KMS-11 (cell line): ENCODE results near the gene CHMP4A.
A peak's percentile ranks its signal among the peaks of the same experiment; 100 is the strongest.
"Not testable (repeated sequence)": the region's sequence is repeated elsewhere in the genome, so short reads cannot be mapped to it uniquely, and the experiment has no call there.

ENCODE experiments used
- H2AFZ ChIP-seq: fragments of 200-600 bp; sonication (generic); 2 replicates; pipeline ENCODE4 v1.6.1; 2016; ENCODE audit warnings: antibody characterized with exemption, mixed run types, low read depth
- H3K27ac ChIP-seq: fragments of 200-600 bp; sonication (generic); 2 replicates; pipeline ENCODE4 v1.6.1; 2016; ENCODE audit warnings: mild to moderate bottlenecking, mixed run types
- H3K27me3 ChIP-seq: fragments of 200-600 bp; sonication (generic); 2 replicates; pipeline ENCODE4 v1.6.1; 2017; ENCODE audit warnings: mild to moderate bottlenecking, low read depth, mixed run types, moderate library complexity; ENCODE audit not compliant: insufficient read depth
- H3K36me3 ChIP-seq: fragments of 200-600 bp; sonication (generic); 2 replicates; pipeline ENCODE4 v1.6.1; 2017; ENCODE audit warnings: mild to moderate bottlenecking, mixed run types; ENCODE audit not compliant: insufficient read depth
- H3K4me1 ChIP-seq: fragments of 200-600 bp; sonication (generic); 2 replicates; pipeline ENCODE4 v1.6.1; 2016; ENCODE audit warnings: mild to moderate bottlenecking, low read depth, mixed run types; ENCODE audit not compliant: poor library complexity, severe bottlenecking
- H3K4me2 ChIP-seq: fragments of 200-600 bp; sonication (generic); 2 replicates; pipeline ENCODE4 v1.7.0; 2016; ENCODE audit warnings: mild to moderate bottlenecking, mixed run types
- H3K4me3 ChIP-seq: fragments of 200-600 bp; sonication (generic); IDR thresholded peaks from 2 replicates; pipeline ENCODE4 v1.6.1; 2017; ENCODE audit warnings: low read depth, low read length, mixed read lengths; ENCODE audit not compliant: insufficient read depth
- H3K79me2 ChIP-seq: fragments of 200-600 bp; sonication (generic); 2 replicates; pipeline ENCODE4 v1.6.1; 2016; ENCODE audit warnings: low read depth, mixed run types; ENCODE audit not compliant: insufficient read depth
- H3K9ac ChIP-seq: fragments of 200-600 bp; sonication (generic); 2 replicates; pipeline ENCODE4 v1.6.1; 2016; ENCODE audit warnings: mild to moderate bottlenecking, mixed run types
- H4K20me1 ChIP-seq: fragments of 200-600 bp; sonication (generic); 2 replicates; pipeline ENCODE4 v1.6.1; 2016; ENCODE audit warnings: mild to moderate bottlenecking, mixed run types; ENCODE audit not compliant: insufficient read depth
- TF ChIP-seq, protein P1 (sequence below): fragments of 200-600 bp; sonication (generic); conservative IDR thresholded peaks from 2 replicates; pipeline ENCODE4 v1.6.1; 2017; ENCODE audit warnings: low read depth, mild to moderate bottlenecking, antibody characterized with exemption, low read length, moderate library complexity, mixed read lengths

Gene CHMP4A

GRCh38 chr14:24219080-24219479 lies 5.8 kb upstream of the CHMP4A start:
- Histone ChIP-seq H3K4me3 (no peak overlapping the region), H3K4me2 (no peak overlapping the region), H3K36me3 (no peaks in the 10 kb centered on the region), H3K27ac (no peak overlapping the region), H3K4me1 (peaks cover 16% of the 10 kb centered on the region), H3K9ac (no peak overlapping the region), H4K20me1 (no peaks in the 10 kb centered on the region), H3K79me2 (peaks cover 5% of the 10 kb centered on the region; the same call in 1 of the 2 replicates), H3K27me3 (no peaks in the 10 kb centered on the region), H2AFZ (no peak overlapping the region)
- TF ChIP-seq, protein P1, sequence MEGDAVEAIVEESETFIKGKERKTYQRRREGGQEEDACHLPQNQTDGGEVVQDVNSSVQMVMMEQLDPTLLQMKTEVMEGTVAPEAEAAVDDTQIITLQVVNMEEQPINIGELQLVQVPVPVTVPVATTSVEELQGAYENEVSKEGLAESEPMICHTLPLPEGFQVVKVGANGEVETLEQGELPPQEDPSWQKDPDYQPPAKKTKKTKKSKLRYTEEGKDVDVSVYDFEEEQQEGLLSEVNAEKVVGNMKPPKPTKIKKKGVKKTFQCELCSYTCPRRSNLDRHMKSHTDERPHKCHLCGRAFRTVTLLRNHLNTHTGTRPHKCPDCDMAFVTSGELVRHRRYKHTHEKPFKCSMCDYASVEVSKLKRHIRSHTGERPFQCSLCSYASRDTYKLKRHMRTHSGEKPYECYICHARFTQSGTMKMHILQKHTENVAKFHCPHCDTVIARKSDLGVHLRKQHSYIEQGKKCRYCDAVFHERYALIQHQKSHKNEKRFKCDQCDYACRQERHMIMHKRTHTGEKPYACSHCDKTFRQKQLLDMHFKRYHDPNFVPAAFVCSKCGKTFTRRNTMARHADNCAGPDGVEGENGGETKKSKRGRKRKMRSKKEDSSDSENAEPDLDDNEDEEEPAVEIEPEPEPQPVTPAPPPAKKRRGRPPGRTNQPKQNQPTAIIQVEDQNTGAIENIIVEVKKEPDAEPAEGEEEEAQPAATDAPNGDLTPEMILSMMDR = no peak

GRCh38 chr14:24216876-24217275 lies 3.6 kb upstream of the CHMP4A start:
- H3K9ac ChIP-seq, H2AFZ ChIP-seq, H3K27me3 ChIP-seq, H4K20me1 ChIP-seq, H3K36me3 ChIP-seq, H3K4me2 ChIP-seq, H3K4me3 ChIP-seq: not testable (repeated sequence)
- peaks cover 10% of the 10 kb centered on the region; the same call in 1 of the 2 replicates for H3K79me2 ChIP-seq
- H3K27ac ChIP-seq = peak overlapping the region; percentile 58; the same call in 1 of the 2 replicates
- peaks cover 22% of the 10 kb centered on the region for H3K4me1 ChIP-seq

DNA sequence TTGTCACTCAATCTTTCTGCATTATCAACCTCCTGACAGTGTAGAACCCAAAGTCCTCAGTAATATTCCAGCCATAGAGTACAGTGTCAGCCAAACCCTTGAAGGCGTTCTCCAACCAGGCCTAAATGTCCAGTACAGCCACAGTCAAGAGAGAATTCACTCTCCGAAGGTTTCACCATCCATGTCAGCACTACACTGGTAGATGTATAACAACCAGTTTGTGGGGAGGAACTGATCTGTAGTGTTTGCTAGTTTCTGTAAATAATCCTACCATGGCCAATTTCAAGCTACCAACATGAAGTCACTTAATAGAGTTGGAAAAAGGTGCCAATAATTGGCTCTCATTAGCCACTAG lies 3.0 kb upstream of the CHMP4A start:
- TF ChIP-seq, protein P1 = no peak
- Histone ChIP-seq H3K27ac (peak overlapping the region; percentile 58; the same call in 1 of the 2 replicates), H3K9ac (no peak overlapping the region)

DNA sequence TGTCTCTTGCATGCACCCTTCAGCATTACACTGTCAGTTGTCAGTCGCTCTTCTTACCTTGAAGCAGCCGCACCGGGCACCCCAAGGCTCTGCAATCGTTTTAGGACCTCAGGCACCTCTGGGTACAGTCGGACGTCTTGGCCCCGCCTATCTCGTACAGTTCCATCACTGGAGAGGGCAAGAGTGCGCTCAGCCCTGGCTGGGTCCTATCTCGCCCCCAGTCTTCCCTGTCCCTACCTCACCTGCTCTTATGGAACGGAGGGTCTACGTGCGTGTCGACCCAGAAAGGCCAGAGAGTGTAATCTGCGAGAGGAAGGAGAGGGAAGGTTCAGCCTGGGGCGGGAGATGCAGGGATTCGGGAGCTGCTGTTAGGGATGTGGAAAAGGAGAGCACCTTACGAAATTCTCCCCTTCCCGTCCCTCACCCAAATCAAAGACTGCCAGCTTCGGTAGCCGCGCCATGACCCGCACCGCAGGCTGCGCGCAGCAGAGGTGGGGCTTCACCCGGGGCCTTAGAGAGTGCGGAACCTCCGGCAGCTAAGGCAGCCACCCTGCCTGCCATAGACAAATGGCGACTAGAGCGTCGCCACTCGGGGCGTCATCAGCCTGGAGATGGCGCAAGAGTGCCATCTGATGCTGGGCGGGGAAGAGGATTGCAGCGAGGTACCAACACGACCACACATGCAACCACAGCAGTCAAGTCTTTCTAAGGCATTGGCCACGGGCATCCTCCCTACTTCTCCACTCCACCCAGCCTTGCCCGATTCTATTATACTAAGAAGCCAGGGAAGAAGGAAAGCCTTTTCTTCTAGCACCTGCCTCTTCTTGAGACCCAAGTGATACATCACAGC lies 2.4 kb upstream of the CHMP4A start, which contains the start of gene MDP1:
TSS of gene MDP1 (minus strand) at position 572 of the 850 bp plus-strand sequence. CDS start at position 461, 111 bp downstream.
- no peak within 1 kb of the TSS for H3K4me3 ChIP-seq
- TF ChIP-seq, protein P1 = 0 out of 2 replicates have a peak, but pooled peaks have one; percentile 46
- H3K4me1 ChIP-seq = peaks cover 22% of the 10 kb centered on the region
- no peaks in the 10 kb centered on the region for H3K36me3 ChIP-seq
- peak within 1 kb of the TSS; percentile 64 for H2AFZ ChIP-seq
- H3K4me2 ChIP-seq = peak within 1 kb of the TSS; percentile 64
- no peaks in the 10 kb centered on the region for H4K20me1 ChIP-seq
- H3K79me2 ChIP-seq = peaks cover 9% of the 10 kb centered on the region; the same call in 1 of the 2 replicates
- no peaks in the 10 kb centered on the region for H3K27me3 ChIP-seq
- H3K9ac ChIP-seq = peak within 1 kb of the TSS; percentile 53; the same call in 1 of the 2 replicates
- H3K27ac ChIP-seq = peak within 1 kb of the TSS; percentile 58

More for the DNA sequence above, 3.0 kb upstream of the CHMP4A start:
- H3K4me1 ChIP-seq = peaks cover 22% of the 10 kb centered on the region
- H3K79me2 ChIP-seq = peaks cover 9% of the 10 kb centered on the region; the same call in 1 of the 2 replicates
- no peaks in the 10 kb centered on the region for H3K36me3 ChIP-seq
- H4K20me1 ChIP-seq = no peaks in the 10 kb centered on the region
- no peak overlapping the region for H3K4me3 ChIP-seq
- no peaks in the 10 kb centered on the region for H3K27me3 ChIP-seq
- H3K4me2 ChIP-seq = no peak overlapping the region
- no peak overlapping the region for H2AFZ ChIP-seq
